Dermis blood vessel endothelial cell (primary cell): ENCODE results near the gene KMT2D. TPM values are rescaled to one million over a fixed set of nuclear protein-coding genes. Genes with fewer than 3 reads are reported as not detected.
A peak's percentile ranks its signal among the peaks of the same experiment; 100 is the strongest.

ENCODE experiments used
- DNase-seq: peaks from one replicate; pipeline ENCODE4 v3.0.0; 2010
- total RNA-seq: library from RNA; depleted of rRNA; stranded (reverse); fragments of >200 nt; gene quantifications from 2 replicates; pipeline ENCODE4 v1.2.3, GENCODE V29; 2014

KMT2D gene
- total RNA-seq, 1 donor from 2014 or later = 41.2 TPM

DNA sequence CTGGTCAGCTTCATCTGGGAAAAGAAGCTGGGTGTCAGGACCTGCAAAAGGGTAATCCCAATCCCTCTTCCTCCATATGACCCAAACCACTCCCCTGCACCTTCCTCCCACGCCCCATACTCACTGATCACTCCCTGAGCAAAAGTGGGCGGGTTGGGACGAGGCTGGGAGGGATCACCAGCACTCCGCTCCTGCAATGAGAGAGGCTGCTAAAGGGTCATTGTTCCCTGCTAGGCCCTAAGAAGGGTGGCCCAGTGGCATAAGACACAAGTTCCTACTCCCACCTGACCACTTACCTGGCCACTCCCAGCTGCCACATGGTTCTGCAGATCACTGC, 26.3 kb downstream of the KMT2D start:
- no peak for DNase-seq

DNA sequence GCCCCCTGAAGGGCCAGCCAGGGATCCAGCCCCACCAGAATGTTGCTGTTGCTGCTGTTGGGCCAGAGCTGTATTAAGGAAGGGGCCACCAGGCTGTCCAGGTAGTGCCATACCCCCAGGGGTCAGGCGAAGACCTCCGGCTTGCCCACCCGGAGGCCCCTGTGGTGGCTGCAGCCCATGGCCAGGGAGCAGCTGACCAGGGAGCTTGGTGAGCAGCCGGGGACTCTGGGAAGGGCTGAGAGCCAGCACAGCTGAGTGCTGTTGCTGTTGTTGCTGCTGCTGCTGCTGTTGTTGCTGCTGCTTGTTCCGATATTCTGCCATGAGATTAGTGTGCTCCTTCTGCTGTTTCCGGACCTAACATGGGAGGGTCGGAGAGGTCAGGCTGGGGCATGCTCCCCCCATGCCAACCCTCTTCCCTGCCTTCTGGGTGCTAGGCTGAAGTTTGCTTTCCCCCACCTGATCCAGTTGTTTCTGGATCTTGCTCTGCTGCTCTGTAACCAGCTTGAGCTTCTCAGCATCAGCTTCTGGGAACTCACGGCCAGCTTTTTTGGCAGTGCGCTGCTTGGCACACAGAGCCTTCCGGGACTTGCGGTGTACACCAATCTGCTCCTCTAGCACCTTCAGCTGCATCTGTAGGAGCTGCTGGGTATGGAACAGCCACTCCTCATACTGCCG, 26.8 kb downstream of the KMT2D start:
- DNase-seq = no peak

DNA sequence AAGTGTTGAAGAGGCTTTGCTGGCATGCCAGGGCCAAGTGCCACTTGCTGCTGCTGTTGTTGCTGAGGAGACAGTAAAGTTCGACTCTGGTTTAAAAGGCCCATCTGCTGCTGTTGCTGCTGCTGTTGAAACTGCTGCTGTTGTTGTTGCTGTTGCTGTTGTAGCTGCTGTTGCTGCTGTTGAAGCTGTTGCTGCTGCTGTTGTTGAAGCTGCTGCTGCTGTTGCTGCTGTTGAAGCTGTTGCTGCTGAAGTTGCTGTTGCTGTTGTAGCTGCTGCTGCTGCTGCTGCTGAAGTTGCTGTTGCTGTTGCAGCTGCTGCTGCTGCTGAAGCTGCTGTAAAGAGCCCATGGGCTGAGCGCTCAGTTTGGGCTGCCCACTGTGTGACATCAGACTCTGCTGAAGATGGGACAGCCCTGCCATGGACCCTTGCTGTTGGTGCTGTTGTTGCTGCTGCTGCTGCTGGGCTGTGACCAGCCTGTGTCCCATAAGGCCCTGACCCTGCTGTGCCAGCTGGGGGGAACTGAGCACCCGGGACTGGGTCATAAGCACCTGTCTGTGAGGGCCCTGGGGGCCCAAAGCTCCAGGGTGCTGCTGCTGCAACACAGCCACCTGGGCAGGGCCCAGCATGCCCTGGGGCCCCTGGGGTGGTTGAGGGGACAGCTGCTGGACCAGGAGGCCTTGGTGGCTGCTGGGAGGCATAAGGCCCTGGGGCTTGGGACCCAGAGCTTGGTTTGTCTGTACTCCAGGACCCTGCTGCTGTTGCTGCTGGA, 27.7 kb downstream of the KMT2D start:
- DNase-seq = no peak

DNA sequence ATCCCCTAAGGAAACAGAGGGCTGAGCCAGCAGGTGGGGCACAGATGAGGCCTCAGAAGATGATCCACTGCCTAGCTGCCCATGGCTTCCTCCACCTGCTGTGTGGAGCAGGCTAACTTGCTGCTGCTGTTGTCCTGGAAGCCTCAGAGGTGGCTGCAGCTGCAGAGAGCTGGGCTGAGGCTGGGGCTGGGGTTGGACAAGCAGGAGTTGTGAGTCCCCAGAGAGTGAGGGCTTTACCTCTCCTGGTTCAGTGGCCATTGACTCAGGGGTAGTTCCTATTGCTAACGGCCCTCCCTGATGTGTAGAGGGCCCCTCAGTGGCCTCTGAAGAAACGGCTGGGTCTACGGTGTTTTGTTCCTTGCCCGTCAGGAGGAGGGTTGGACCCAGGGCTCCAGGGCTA, 28.3 kb downstream of the KMT2D start:
- DNase-seq = no peak

DNA sequence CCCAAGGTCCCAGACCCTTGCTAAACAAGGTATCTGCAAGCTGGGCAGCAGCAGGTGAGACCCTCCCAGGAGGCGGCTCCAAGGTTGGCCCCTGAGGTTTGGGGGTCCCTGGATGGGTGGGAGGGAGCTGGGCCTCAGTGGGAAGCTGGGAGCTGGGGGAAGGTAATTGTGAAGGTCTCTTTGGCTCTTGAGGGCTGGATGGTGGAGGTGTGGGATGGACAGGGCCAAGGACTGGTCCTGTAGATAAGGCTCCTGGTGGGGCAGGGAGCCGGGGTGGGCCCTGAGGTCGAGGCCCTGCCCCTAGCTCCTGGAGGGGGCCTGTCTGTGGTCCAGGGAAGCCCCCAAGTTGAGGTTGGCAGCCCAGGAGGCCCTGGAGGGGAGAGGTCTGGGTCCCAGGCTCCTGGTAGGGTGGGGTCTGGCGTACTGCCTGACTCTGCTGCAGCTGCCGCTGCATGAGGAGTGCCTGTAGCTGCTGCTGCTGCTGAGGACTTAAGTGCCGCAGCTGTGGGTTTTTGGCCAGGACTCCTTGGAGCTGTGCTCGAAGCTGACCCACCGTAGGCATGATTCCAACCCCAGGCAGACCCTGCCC, 28.9 kb downstream of the KMT2D start:
- no peak for DNase-seq

DNA sequence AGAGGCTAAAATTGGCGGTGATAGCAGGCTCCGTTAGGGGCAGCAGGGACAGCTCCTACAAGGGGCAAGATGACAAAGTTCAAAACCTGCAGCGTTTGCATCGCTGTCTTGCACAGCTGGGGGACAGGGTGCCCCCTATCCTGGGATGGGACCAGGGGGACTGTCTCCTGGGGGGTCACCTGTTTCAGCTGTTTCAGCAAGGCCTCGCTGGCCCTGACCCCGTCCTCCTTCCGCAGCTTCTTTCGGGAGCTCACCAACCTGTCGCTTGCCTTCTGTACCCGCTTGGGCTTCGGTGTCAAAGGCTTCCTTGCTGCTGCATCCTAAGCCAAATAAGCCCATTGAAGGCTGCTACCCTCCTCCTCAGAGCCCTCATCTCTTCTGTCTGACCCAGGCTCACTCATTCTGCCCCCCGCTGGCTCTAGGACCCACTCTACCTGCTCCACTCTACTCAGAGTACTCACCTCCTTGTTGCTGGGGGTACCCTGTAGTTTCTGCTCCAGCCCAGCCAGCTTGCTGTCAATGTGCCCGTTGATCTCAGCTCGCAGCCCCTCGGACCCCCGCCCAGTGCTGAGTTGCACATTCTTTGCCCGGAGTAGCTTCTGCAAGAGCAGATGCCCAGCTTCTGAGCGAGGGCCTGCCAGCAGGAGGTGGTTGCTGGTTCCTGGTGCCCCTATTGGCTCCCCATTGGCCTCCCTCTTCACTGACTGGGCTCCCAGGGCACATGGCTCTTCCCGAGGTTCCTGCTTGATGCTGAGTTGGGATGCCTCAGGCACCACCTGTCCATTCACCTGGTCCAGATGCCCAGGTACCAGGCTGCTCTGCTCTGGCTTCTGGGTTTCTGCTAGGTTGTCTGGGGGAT, 29.7 kb downstream of the KMT2D start:
- DNase-seq = no peak

DNA sequence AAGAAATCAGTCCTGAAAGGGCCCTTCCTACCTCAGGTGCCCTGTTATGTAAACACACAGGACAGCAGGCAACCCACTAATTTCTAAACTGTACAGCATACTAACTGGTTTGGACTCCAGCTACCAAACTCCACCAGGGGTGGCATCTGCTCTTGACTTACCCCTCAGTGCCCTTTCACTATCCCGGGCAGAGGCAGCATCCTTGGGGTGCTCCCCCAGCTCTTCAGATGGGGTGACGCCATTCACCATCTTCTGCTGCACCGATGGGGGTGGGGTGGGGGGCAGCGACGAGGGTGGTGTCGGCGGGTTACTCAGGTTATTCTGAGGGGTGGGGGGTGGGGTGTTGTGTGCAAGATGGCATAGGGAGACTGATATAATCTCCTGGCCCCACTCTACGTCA, 30.5 kb downstream of the KMT2D start:
- no peak for DNase-seq

DNA sequence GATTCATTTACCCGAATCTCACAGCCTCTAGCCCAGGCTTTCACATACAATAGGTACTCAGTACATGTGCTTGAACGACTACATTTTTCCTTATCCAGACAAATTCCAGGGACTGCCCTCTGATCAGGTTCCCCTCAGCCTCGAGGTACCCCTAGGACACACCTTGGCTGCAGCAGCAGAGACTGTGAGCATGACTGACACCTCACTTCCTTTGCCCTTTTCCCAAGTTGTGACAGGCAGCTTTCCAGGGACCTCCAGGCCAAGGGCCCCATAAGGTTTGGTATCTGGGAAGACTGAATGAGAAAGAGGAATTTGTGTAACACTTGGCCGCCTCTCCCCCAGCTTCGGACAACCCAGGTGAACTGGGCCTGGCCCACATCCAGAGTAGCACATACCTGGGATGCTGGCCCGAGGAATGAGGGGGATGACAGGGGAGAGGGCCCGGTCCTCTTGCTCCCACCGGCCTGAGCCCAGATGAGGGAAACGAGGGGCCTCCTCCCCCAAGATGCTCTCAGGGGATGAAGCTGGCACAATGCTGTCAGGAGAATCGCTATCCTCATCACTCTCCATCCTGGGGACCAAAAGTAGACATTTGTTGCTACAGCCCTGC, 31.8 kb downstream of the KMT2D start:
- no peak for DNase-seq

DNA sequence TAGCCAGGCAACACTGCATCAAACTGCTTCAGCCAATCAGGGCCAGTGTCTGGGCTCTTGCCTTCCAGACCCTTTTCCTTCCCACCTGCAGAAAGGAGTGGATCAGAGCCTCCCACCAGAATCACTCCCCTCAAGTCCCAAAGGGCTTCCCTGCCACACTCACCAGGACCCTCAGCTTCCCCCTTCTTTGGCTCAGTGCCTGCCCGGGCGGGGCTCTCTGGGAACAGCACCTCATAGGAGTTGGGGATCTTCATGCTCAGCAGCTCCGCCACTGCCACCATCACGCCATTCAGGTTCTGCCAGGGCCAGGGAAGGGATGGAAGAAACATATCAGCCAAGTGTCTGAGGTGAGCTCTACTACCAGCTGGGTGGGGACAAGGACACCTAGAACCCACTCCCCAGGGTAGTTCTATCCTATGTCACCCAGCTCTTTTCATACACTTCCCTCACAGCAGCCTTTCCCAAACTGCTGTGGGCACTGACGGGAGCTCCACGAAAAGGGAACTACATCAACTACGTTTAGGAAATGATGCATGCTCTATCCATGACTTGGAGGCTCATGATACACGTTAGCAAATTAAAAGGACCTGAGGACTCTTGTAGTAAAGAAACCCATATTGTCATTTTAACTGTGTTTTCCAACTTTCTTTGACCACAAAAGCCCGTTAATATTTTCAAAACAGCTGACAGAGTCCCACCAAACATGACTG, 32.6 kb downstream of the KMT2D start:
- no peak for DNase-seq

DNA sequence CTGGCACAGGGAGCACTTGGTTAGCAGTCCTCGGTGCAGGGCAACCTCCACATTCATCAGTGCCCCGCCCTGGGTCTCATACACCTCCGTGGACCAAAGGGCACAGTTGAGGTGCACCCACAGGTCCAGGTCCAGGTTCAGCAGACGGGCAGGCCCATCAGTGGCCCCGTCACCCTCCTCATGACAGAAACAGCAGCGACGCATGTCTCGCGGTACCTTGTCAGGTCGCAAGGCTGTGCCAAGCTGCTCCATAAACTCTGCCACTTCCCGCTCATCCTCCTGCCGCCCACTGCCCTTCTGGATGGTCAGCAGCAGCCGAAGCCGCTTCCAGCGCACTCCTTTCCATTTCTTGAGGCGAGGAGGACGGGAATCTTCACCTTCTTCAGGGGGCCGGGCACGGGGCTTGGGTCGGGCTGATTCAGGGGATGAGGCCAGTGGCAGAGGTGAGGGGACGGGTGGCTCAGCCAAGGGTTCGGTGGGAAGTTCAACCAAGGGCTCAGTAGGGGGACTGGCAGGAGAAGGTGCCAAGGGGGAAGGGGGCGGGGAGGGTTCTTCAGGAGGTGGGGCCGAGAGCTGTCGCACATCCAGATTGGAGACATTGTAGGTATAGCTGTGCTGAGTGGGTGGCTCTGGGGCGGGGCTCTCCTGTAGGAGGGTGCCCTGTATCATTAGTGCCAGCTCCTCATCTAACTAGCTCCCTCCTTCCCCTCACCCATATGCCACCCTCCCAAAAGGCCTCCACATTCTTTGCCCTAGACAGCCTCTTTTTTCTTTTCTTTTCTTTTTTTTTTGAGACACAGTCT, 33.7 kb downstream of the KMT2D start:
- DNase-seq = no peak

DNA sequence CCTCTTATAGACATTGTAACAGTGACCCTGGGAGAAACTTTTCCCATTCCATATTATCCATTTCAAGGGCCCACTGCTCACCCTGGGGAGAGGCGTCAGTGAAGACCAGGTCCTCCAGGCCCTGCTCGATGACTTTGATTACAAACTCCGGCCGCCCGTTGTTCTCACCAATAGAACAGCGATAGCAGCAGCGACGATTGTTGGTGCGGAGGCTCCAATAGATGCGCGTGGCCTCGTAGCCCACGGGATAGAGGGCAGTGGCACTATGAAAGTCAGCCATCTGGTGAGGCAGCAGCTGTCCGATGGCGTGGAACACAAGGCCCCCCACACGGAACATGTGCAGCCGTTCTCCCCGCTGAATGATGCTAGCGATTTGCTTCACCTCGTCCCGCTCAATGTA, 34.5 kb downstream of the KMT2D start:
- DNase-seq = no peak

DNA sequence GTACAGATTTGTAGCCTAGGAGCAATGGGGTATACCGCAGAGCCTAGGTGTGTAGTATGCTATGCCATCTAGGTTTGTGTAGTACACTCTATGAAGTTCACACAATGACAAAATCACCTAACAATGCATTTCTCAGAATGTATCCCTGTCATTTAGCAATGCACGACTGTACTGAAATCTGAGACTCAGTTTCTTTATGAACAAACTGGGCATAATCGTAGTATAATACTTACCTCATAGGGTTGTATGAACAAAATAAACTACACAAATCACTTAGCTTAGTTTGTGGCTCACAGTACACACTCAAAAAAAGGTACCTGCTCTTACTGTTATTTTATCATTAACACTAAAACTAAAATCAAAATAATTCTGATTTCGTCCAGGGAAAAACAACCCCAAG, 35.1 kb downstream of the KMT2D start:
- DNase-seq = no peak

DNA sequence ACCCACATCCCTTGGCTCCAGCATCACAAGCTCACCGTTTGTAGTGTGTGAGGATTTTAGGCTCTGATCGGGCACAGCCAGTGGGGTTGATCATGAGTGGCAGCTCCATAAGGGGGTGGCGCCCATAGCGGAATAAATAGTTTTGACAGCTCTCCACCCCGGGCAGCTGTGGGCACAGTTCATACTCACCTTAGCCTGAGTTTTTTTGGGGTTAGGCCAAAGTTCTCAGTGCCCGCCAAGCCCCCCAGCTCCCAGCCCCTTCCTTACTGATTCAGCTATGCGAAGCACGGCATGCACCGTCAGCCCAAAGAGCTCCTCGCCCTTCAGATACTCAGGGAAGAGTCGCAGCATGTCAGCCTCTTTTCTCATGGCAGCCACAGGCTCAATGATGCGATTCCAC, 36.1 kb downstream of the KMT2D start:
- DNase-seq = no peak

DNA sequence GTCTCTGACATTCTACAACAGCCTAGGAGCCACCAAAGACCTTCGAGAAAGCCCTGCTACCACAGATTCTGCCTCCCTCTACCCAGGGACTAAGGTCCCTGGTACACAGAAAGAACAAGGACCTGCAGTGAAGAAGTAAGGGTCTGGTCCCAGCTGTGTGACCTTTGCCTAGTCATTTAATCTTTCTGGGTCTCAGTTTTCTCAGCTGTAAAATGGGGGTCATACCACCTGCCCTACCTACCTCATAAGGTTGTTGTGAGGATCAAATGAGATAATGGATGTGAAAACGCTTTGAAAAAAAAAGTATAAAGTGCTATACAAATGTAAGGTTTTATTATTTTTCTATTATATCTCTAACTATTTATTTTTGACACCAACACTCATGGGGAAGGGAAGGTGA, 36.8 kb downstream of the KMT2D start:
- DNase-seq = no peak

DNA sequence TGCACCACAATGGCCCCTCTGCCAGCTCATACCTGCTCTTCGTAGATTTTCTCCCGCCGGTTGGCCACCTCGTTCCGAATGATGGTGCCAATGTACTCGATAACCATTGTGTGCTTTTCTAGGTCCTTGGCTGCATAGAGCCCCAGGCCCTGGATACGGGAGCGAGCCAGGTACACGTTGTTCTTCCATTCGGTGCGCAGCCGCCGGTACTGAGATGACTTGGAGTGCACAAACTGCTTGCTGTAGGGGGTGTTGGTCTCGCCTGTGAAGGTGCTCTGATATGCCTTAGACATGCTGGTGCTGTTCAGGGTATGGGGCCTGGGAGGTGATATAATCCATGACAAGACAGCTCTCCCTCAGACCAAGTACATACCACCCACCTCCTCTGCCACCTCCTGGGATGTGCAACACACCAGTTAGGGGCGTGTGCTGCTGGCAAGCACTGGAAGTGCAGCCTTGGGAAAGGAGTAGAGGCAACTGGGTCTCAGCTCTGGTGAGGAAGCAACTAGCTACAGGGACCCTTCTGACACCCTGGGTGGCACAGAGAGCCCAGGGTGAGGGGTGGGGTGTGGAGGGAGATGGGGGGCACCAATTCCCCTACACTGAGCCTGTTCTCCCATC, 37.9 kb downstream of the KMT2D start:
- DNase-seq = no peak

DNA sequence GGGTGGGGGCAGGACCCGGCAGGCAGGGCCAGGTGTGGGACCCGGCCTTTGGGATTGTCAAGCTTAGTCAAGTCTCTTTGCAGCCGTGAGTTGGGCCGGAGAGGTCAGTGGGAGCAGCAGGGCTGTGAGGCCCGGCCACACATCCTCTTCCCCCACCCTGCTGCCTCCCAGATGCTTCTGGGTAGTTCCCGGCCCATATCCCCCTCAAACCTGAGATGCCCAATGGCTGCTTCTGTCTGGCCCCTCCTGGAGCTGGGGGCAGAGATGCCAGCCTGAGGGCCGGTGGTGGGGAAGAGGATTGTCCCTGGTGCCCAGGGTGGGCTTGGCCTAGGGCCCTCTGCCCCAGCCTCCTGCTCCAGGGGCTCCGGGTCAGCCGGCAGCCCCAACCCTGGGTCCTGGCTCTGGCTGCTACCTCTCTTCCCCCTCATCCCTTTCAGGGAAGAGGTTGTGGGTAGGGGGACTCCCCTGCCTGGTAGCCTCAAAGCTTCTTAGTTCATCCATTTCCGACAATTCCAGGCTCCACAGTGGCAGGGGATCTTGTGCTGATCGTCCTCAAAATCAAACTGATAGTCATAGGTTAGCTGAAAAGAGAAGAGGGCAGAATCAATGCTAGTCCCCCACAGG, 39.2 kb downstream of the KMT2D start:
- DNase-seq = no peak

DNA sequence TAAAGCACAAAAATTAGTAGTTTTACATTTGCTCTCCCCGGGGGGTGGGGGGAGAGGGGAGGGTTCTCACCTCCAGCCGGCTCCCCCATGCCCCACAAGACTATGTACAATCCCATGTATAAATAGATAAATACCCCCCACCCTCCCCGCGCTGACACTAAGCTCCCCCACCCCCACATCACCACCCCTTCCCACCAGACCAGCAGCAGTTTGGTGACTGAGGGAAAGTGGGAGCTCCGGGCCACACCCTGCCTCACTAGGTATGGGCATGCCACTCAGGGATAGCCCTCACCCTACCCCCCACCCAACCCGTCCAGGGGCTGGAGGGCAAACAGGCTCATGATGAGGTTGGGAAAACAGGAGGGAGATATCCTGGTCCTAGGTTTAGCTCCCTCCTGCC, 40.2 kb downstream of the KMT2D start:
- no peak for DNase-seq

DNA sequence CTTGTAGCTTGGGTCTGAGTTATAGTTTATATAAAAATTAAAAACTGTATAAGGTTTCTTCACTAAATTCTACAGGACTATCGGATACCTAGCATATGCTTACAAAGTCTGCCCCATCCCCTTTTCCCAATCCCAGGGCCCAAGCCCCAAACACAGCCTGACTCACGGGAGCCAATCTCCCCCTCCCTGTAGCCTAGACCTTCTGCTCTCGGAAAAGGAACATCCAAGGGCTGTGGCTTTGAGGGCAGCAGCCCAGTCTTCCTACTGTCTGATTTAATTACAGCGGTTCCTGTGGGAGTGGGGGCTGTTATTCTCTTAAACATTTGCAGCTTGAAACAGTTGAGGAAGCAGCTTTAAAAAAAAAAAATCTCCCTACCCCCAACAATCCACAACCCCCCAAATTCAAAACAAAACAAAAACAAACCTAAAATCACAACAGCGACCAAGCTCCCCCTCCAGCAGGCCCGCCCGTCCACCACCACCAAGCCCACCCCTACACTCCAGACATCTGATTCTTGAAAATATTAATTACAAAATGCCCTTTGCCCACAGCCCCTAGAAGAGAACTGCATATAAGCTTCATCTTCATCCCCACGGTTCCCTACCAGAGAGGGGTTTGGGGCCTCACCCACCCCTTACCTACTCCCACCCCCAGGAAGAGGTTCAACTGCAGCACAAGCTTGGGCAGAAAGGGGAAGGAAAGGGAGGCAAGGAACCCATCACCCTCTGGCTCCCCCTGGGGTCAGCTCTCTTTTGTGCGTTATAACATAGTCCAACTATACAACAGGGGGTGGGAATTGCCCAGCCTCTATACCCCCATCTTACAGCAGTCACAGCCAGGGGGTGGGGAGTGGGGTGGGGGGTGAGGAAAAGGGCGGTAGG, 40.9 kb downstream of the KMT2D start:
- DNase-seq = peak; percentile 64

DNA sequence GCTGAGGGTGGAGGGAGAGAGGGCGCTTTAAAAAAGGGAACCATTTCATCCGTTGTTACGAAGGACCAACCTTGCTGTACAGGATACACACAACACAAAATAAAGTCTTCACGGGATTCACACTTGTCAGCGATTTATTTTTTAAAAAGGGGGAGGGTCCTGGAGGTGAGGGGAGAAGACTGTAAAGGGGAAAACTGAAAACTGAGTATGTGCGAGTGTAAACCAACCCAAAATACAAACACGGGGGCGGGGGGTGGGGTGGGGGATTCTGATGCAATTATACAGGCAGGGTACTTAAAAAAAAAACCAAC, 41.5 kb downstream of the KMT2D start:
- DNase-seq = no peak
